Measurements from ENCODE around the gene TGIF2. TPM values are rescaled to one million over a fixed set of nuclear protein-coding genes. Genes with fewer than 3 reads are reported as not detected.

The TGIF2 gene
- total RNA-seq, 1 donor from 2014 or later, result 43.5 TPM

GRCh38 chr20:36541227-36541767 lies 32.1 kb upstream of the TGIF2 start, which contains the start of gene MYL9:
Gene MYL9 (plus strand): TSS chr20:36541519. CDS start chr20:36544885, 3,366 bp downstream.
- no peak for DNase-seq (ENCODE audit: extremely low spot score, unreplicated experiment)
- Mint-ChIP-seq H3K9me3 (no peaks in the 10 kb centered on the region), H3K4me1 (ENCODE audit: unreplicated experiment) (peaks cover 15% of the 10 kb centered on the region)

GRCh38 chr20:36541768-36542488 lies 31.5 kb upstream of the TGIF2 start:
- H3K9me3 Mint-ChIP-seq, result no peaks in the 10 kb centered on the region
- H3K27ac Mint-ChIP-seq, result no peak overlapping the region
- H3K4me3 Mint-ChIP-seq, result peak overlapping the region; percentile 72
- TF ChIP-seq, protein P1, sequence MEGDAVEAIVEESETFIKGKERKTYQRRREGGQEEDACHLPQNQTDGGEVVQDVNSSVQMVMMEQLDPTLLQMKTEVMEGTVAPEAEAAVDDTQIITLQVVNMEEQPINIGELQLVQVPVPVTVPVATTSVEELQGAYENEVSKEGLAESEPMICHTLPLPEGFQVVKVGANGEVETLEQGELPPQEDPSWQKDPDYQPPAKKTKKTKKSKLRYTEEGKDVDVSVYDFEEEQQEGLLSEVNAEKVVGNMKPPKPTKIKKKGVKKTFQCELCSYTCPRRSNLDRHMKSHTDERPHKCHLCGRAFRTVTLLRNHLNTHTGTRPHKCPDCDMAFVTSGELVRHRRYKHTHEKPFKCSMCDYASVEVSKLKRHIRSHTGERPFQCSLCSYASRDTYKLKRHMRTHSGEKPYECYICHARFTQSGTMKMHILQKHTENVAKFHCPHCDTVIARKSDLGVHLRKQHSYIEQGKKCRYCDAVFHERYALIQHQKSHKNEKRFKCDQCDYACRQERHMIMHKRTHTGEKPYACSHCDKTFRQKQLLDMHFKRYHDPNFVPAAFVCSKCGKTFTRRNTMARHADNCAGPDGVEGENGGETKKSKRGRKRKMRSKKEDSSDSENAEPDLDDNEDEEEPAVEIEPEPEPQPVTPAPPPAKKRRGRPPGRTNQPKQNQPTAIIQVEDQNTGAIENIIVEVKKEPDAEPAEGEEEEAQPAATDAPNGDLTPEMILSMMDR (conservative IDR thresholded peaks at IDR 0.05), result peak; percentile 71
- no peaks in the 10 kb centered on the region for H3K27me3 Mint-ChIP-seq
- H3K4me1 Mint-ChIP-seq (ENCODE audit: unreplicated experiment), result peaks cover 15% of the 10 kb centered on the region
- no peak for DNase-seq (ENCODE audit: extremely low spot score, unreplicated experiment)
- H3K36me3 Mint-ChIP-seq, result no peaks in the 10 kb centered on the region

More at GRCh38 chr20:36541227-36541767, 32.1 kb upstream of the TGIF2 start, which contains the start of gene MYL9:
- TF ChIP-seq, protein P1 (conservative IDR thresholded peaks at IDR 0.05), result no peak
- H3K4me3 Mint-ChIP-seq, result peak within 1 kb of the TSS; percentile 72
- H3K36me3 Mint-ChIP-seq, result no peaks in the 10 kb centered on the region
- H3K27ac Mint-ChIP-seq, result no peak within 1 kb of the TSS
- no peaks in the 10 kb centered on the region for H3K27me3 Mint-ChIP-seq

DNA sequence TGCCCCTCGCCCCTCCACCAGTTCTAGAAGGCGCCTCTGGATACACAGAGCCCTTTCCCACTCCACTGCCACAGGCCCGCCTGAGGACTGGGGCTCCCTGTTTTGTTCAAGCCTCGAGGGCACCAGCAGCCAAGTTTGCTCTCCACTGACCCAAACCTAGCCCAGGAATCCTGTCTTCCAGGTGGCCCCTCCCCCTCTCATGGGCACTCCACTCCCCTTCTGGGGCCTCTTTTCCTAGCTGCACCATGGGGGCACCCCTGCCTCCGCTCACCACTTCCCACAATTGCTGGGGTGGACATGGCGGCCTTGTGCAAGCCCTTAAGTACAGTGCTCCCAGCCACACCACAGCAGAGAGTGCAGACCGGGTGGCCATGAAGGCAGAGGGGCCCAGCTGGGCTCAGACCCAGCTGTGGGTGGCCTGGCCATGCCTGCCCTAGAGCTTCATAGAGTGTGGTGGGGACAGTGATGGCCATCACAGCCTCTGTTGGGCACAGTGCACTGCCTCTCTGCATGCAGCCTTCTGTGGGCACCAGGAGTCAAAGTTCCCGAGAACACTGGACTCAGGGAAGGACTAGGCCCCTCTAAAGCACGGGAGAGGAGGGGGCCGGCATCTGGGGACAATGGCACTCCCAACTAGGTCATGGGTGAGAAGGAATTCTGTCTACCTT lies 30.7 kb upstream of the TGIF2 start:
- DNase-seq (ENCODE audit: extremely low spot score, unreplicated experiment), result no peak
- TF ChIP-seq, protein P1 (conservative IDR thresholded peaks at IDR 0.05), result no peak
- no peak overlapping the region for H3K4me3 Mint-ChIP-seq
- peak overlapping the region; percentile 46 for H3K27ac Mint-ChIP-seq
- H3K4me1 Mint-ChIP-seq (ENCODE audit: unreplicated experiment), result peaks cover 15% of the 10 kb centered on the region
- H3K27me3 Mint-ChIP-seq, result no peaks in the 10 kb centered on the region
- H3K36me3 Mint-ChIP-seq, result no peaks in the 10 kb centered on the region
- H3K9me3 Mint-ChIP-seq, result no peaks in the 10 kb centered on the region

- DNase-seq (ENCODE audit: extremely low spot score, unreplicated experiment), result no peak
- Mint-ChIP-seq H3K4me1 (ENCODE audit: unreplicated experiment) (peaks cover 15% of the 10 kb centered on the region), H3K27me3 (no peaks in the 10 kb centered on the region), H3K36me3 (no peaks in the 10 kb centered on the region), H3K4me3 (no peak overlapping the region), H3K9me3 (no peaks in the 10 kb centered on the region), H3K27ac (peak overlapping the region; percentile 46)
- TF ChIP-seq, protein P1 (conservative IDR thresholded peaks at IDR 0.05), result no peak
Observed at GRCh38 chr20:36543184-36544133, 29.9 kb upstream of the TGIF2 start.

Data from type B pancreatic cell (in vitro differentiated cells).